Coronary artery (tissue), 2 donors: ENCODE data around the gene KATNAL1.

Experiments used
- DNase-seq: peaks from one replicate; pipeline ENCODE4 v3.0.0-alpha.2; 2017; ENCODE audit warnings: low spot score
- H3K27ac ChIP-seq, 2 donors: fragments of 200-600 bp; sonication (generic); one replicate each; pipeline ENCODE4 v1.5.1; 2016 to 2019
- H3K4me3 ChIP-seq: fragments of 200-600 bp; sonication (generic); 2 replicates; pipeline ENCODE4 v1.5.1; 2016; ENCODE audit warnings: mild to moderate bottlenecking, moderate library complexity
- TF ChIP-seq, protein P1 (sequence below): fragments of 200-600 bp; sonication (generic); IDR thresholded peaks from one replicate; pipeline ENCODE4 v1.5.1; 2019; ENCODE audit warnings: antibody characterized with exemption

The KATNAL1 gene

DNA sequence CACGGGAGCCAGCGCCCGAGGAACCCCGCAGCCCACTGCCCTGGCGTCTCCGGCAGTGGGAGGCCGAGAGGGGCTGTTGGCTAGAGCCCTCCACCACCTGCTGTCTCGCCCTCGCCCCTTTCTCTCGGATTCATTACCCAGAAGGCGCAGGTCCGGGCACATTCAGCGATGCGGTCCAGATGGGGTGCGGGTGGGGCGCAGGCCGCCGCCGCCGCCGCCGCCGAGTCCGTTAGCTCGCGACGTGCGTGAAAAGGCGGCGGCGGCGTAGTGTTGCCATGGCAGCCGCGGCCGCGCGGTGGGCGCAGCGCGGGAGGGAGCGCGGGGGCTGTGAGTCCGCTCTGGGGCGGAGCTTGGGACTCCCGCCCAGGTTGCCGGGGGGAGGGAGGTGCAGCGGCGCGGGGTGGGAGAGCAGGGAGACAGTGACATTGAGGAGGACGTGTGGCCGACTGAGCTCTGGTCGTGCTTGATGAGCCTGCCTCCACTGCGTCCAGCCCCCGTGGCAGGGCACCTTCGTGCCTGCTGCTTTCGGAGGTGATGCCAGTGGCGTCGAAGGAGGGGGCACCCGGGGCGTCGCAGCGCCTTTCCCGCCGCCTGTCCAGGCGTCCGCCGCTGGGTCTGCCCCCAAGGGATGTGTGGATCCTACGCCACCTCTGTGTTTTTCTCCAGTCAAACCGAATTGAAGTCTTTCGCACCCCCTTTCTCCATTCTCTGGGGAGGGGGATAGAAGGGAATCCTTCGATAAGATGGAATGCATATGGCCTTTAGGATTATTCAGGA lies at the start of gene KATNAL1:
TSS of gene KATNAL1 (minus strand) at position 358 of the 777 bp plus-strand sequence. CDS start 23,774 bp downstream, outside the sequence.
- TF ChIP-seq, protein P1, sequence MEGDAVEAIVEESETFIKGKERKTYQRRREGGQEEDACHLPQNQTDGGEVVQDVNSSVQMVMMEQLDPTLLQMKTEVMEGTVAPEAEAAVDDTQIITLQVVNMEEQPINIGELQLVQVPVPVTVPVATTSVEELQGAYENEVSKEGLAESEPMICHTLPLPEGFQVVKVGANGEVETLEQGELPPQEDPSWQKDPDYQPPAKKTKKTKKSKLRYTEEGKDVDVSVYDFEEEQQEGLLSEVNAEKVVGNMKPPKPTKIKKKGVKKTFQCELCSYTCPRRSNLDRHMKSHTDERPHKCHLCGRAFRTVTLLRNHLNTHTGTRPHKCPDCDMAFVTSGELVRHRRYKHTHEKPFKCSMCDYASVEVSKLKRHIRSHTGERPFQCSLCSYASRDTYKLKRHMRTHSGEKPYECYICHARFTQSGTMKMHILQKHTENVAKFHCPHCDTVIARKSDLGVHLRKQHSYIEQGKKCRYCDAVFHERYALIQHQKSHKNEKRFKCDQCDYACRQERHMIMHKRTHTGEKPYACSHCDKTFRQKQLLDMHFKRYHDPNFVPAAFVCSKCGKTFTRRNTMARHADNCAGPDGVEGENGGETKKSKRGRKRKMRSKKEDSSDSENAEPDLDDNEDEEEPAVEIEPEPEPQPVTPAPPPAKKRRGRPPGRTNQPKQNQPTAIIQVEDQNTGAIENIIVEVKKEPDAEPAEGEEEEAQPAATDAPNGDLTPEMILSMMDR, result no peak
- peak; percentile 88 for DNase-seq
- H3K4me3 ChIP-seq, result peak within 1 kb of the TSS; percentile 85
- H3K27ac ChIP-seq, result peak within 1 kb of the TSS; percentile 92 to 95

GRCh38 chr13:30355839-30356238 lies 48.5 kb upstream of the KATNAL1 start:
- H3K4me3 ChIP-seq, result no peak overlapping the region
- no peak overlapping the region for H3K27ac ChIP-seq
- TF ChIP-seq, protein P1, result no peak
- no peak for DNase-seq

- TF ChIP-seq, protein P1, result no peak
- Histone ChIP-seq H3K4me3 (no peak overlapping the region), H3K27ac (no peak overlapping the region)
- no peak for DNase-seq
Measured at GRCh38 chr13:30355384-30355699, 48.0 kb upstream of the KATNAL1 start.

- no peak overlapping the region for H3K4me3 ChIP-seq
- DNase-seq, result no peak
- TF ChIP-seq, protein P1, result no peak
- H3K27ac ChIP-seq, result no peak overlapping the region
Measured at GRCh38 chr13:30354493-30355383, 47.4 kb upstream of the KATNAL1 start.

GRCh38 chr13:30353471-30354215 lies 46.3 kb upstream of the KATNAL1 start:
- Histone ChIP-seq H3K4me3 (no peak overlapping the region), H3K27ac (no peak overlapping the region)
- TF ChIP-seq, protein P1, result no peak
- DNase-seq, result no peak

- Histone ChIP-seq H3K4me3 (no peak overlapping the region), H3K27ac (no peak overlapping the region)
- TF ChIP-seq, protein P1, result no peak
- no peak for DNase-seq
Measured at GRCh38 chr13:30353060-30353459, 45.7 kb upstream of the KATNAL1 start.
